Measurements from ENCODE around the gene ZBTB9.

- TF ChIP-seq CTCF (IDR thresholded peaks at IDR 0.05) = 0 out of 2 replicates have a peak, but pooled peaks have one; percentile 1
- TF ChIP-seq SMAD3 (CRISPR knock-in tag; IDR thresholded peaks at IDR 0.05; ENCODE audit: borderline replicate concordance) = no peak
- no peak for TF ChIP-seq E2F4 (CRISPR knock-in tag; IDR thresholded peaks at IDR 0.05; ENCODE audit: borderline replicate concordance, low read depth)
Observed at GRCh38 chr6:33418690-33419291, 35.6 kb upstream of the ZBTB9 start.

Data from WTC11 (cell line).